ENCODE data around the gene SMAD3.

SMAD3 gene

DNA sequence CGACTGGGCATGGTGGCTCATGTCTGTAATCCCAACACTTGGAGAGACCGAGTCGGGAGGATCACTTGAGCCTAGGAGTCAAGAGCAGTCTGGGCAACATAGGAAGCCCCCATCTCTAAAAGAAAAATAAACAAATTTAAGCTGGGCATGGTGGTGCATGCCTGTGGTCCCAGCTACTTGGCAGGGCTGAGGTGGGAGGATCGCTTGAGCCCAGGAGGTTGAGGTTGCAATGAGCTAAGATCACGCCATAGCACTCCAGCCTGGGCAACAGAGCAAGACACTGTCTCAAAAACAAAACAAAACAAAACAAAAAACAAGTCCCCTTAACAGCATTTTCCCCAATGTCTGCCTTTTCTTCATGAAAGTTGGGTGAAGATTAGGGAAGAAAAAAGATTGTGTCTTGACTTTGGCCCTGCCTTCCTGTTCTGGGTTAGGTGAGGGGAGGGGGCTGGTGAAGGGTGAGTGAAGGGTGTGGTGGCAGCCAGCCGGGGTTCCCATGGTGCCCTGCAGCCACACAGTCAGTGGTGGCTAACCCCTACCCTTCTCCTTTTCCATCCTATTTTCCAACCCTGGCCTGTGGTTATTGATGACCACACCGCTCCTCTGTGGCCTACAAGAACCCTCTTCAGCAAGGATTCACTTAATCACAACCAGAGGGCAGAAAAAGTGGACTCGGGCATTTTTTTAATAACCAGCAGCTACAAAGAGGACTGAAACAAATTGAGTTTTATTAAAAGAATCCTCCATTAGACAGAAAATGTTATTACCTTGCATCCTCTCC, 28.4 kb upstream of the SMAD3 start:
- no peak for DNase-seq (ENCODE audit: low read depth in 3 of 3)

DNA sequence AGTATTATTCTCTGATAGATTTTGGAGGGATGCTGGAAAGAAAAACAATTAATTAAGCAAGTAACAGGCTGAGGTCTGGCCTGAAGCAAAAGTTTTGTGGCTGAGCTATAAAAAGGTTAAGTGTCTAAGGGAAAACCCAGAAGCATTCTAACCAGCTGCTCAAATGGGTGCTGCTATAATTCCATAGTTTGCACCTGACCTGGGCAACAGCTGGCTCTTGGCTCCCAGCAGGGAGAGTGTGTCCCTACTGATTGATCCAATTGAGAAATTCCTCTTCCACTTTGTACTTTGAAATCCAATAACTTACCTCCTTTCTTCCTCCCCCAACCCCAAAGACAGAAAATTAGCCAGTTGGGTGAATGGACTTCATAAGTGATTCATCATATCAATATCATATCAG, 27.7 kb upstream of the SMAD3 start:
- no peak for DNase-seq (ENCODE audit: low read depth in 3 of 3)

DNA sequence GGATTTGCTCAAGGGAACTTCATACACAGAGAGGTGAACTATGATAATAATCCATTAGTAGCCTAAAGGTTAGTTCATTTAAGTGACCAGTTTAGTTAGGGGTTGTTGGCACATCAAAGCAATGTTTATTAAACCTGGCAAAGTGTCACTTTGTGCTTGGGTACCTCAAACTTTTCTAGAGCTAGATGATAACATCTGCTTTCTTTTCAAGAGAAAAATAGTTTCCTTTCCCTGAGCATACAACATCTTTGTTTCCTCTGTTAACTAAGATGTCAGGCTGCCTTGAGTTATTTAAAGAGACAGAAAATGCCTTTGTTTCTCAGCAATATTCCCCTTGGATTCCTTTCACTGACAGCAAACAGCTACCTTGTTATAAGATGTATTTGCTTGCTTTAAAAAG, 26.7 kb upstream of the SMAD3 start:
- no peak for DNase-seq (ENCODE audit: low read depth in 3 of 3)

DNA sequence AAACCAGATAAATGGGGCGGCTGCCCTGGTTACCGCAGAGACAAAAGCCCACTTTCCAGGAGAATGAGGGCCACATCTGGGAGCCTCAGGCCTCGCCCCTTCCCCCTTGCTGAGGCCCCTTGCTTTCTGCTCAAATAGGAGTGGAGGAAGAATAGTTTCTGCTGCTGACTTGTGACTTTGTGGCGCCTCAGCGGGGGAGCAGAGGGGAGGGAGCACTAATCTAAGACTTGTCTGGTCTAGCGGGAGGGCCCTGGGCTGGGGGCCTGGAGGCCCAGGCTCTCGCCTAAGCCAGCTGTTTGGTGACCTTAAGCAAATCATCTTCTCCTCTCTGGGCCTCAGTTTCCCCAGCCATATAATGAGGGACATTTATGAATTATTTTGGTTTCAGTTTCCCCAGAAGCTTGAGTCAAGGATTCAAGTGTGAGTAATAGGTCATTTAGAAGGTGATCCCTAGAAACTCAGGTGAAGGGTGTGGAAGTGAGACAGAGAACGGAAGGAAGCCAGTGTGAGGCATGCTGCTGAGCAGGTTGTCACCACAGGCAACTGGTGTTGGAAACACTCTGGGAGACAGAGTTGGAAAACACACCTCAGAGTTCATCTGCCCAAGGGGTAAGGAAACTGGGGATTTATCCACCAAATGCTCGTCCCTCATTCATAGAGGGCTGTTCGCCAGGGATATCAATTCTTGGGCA, 25.9 kb upstream of the SMAD3 start:
- DNase-seq (ENCODE audit: low read depth in 3 of 3): no peak

DNA sequence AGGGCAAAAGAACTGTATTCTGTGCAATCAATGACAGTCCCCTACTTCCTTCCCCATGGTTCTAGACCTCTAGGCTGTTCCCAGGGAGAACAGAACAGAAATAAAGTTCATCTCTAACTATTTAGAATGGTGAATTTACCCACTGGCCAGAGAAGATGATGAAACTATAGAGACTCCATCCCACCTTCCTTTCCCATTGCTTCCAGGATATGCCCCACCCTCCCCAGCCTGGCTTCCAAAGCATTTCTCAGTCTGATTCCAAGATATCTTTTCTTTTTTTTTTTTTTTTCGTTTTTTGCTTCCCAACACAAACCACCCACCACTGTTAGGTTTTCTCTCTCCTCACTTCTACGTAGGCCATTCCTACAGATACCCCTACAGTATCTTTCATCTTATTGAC, 25.1 kb upstream of the SMAD3 start:
- DNase-seq (ENCODE audit: low read depth in 3 of 3): no peak

DNA sequence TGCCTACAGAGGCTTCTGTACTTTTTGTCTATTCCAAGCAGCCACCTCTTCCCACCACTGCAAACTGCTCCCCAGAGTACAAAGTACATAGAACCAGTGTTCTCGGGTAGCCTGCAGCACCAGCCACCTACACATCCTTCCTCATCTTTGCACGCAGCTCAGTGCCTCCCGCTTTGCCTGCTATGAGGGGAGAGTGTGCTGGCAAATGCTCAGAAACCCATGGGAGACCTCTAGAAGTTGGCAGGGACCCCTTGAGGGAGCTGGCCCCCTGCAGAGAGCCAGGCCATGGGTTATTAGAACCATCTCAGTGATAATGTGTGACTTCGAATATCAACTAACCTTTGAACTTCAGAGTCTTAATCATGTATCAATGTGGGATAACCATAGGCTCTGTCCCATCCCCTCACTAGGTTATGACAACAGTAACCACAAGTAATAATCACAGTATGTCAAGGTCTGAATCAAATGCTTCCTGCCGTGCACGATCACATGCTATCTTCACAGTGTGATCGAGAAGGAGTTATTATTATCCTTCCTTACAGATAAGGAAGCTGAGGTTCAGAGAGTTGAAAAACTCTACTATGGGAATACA, 22.8 kb upstream of the SMAD3 start:
- no peak for DNase-seq (ENCODE audit: low read depth in 3 of 3)

DNA sequence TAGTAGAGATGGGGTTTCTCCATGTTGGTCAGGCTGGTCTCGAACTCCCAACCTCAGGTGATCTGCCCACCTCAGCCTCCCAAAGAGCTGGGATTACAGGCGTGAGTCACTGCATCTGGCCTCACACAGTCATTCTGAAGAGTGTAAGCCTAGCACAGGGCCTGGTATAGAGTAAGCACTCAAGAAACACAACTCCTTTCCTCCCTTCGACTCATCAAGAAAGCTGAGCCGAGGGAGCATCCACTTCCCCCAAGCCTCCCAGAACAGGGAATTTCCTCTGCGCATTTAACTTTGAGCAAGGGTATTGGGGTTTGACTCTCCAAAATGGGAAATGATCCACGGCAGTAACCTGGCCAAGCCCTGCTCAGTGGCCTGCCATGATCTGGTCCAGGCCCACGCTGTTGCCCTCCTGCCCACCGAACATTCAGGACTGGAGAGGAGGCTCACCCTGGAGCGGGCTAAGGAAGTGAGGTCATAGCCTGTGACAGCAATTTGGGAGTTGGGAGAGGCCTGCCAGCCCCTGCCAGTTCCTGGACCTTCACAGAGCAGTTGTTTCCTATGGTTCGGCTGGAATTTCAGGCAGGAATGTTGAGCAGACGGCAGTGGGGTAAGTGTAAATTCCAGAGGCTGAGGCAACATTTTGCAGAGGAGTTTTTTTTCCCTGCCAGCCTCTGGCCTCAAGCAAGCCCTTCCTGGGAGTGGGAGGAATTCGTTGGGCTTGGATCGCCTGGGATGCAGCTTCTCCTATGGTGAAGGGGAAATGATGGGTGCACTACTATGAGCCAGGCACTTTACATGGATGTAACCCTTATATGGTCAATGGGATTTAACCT, 21.2 kb upstream of the SMAD3 start:
- DNase-seq (ENCODE audit: low read depth in 3 of 3): no peak

DNA sequence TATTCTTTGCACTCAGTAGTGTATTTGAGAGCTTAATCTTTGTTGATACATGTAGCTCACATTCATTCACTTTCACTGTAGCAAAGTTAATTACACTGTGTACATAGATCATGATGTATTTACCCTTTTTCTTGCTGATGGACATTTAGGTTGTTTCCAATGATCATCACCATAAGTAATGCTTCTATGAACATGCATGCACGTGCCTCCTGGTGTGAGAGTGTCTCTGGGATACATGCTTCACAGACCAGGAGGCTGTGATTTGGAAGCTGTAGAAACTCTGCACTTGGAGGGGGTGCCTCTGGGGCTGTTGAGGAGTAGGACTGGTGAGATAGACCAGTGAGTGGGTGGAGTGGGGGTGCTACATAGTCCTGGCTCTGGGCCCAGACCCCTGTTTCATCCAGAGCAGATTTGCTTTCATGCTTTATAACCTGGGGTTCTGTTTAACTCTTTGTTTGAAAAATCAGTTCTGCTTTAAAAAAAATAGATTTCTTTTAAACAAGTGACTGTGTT, 18.2 kb upstream of the SMAD3 start:
- DNase-seq (ENCODE audit: low read depth in 3 of 3): no peak

DNA sequence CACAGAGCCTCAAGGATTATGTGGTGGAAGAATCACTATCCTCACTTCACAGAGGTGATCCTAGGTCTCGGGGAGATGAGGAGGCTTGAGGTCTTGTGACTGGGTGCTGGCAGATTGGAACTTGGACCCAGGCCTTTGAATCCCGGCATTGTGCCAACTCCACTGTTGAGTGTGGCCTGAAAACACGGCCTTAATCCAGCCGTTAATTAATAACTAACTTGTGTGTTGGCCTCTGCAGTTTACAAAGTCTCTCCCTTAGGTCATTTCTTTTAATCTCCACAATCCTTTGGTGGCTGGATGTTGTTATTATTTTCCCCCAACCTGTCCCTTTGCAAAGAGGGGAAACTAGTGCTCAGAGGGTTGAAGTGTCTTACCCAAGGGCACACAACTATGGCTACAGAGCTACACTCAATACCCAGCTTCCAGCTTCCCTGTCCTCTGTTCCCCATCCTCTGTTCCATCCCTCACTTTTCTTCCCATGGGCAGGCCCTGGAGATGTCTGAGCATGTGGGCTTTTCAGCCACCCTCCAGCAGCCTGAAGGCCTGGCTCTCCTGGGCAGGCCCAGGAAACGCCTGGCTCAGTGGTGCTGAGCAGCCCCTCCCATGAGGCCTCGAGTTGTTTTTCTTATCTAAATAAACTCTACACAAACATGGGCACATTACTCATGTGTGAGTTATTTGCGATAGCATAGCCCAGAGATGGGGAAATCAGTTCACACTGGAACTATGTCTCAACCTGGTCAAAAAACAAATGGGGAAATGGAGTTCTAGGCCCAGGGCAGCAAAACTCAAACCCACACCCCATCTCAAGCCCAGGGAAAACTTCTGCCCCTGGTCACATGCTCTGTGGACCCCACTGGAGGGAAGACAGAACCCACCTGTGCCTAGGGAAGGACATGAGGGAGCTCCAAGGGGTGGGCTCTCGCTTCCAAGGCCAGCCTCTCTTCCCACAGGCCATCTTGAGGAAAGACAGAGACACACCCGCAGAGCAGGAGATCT, 16.8 kb upstream of the SMAD3 start:
- DNase-seq (ENCODE audit: low read depth in 3 of 3): no peak

DNA sequence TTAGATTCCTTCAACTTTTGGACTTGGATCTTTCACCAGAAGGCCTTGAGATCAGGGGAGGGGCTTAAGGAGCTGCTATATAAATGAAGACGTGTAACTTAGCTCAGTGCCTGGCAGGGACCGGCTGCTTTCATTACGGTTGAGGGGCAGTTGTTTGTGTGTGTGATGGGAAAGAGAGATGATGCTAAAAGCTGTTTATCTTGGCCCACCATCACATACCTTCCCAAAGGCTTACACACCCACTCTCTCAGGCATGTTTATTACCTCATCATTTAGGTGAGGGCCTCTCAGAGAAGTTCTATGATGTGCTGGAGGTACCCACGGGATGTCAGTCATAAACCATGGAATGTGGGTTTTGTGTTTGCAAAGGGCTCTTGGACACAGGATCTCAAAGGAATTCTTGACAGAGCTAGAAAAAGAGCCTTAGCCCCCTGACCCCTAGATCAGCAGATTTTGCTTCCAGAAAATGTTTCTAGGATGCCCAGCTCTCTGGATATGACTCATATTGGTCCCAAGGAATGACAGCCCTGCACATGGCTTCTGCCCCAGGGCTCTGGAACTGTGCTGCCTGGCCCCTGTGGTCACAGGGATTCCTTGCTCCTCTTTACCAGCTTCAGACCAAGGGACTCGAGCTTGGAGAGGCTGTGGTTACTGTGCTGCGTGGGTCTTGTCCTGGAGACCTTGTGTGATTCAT, 15.9 kb upstream of the SMAD3 start:
- DNase-seq (ENCODE audit: low read depth in 3 of 3): no peak

DNA sequence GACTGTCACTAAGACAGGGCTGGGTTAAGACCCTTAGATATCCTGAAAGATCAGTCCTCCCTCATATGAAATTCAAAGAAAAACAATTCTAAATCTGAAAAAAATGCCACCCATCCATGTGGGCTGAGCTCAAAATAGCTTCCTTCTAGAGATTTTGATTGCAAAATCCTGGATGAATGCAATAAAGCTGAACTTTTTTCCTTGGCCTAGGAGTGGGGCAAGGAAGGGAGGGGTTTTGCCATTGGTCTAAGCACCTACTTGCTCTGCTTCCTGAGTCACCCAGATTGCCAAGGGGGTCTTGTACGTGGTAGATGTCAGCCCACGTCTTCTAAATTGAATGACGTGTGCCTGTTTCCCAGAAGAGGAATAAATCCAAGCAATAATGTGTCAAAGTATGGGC, 15.3 kb upstream of the SMAD3 start:
- DNase-seq (ENCODE audit: low read depth in 3 of 3): no peak

DNA sequence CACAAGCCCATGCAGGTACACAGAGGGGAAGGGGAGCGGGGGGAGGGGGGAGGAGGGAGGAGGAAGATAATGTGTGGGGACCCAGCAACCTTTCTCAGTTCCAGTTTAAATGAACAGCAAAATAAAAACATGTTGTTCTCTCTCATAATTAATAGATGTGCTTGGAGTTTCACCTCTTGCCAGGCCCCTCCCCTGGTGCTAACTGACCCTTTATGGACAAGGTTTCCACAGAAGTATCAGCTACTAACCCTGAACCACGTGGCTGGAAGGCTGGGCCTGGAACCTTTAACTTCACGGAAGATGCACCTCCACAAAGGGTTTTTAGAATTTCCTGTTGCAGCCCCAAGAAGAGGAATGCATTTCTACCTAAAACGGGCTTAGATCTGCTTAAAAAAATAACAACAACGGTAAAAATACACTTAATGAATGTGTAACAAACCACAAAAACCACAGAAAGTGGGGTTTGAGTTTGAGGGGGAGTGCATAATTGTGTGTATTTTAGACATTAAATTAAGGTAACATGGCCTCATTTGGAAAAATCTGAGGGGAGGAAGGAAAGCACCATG, 14.8 kb upstream of the SMAD3 start:
- no peak for DNase-seq (ENCODE audit: low read depth in 3 of 3)

DNA sequence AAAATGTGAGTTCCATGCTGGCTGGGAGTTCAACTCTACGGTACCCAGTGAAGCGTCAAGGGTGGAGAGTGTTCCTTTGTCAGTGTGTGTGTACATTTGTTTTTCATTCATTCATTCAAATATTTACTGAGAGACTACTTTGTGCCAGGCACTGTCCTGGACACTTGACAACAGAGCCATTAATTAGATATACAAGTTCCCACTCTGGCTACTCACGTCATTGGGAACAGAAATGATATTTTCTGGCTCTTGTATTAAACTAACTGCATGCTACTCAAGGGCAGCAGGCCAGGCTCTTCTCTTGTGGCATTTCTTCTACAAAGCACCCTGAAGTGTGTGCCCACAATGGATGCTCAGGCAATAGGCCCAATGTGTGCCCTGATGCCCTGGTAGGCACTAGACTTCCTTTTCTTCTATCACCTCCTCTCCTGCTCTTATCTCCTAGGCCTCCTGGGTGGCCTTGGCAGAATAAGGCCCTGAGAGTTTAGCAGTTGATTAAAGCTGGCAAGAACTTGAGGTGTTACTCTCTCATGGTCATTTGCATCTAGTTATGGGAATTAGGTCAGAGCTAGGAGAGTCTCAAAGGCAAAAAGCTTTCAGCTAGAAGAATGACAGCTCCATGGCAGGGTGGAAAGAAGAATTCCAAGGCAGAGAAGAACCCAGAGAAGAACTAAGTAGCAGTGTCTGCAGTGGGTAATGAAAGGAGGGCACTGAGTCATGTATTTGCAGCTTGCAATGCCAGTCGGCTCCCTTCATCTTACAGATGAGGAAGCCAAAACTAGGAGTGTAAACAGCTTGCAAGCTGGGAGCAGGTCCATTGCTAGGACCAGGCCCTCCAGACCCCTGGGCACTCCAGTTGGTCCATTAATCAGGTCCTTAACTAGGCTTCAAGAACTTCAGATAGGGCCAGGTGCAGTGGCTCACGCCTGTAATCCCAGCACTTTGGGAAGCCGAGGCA, 14.0 kb upstream of the SMAD3 start:
- DNase-seq (ENCODE audit: low read depth in 3 of 3): no peak

DNA sequence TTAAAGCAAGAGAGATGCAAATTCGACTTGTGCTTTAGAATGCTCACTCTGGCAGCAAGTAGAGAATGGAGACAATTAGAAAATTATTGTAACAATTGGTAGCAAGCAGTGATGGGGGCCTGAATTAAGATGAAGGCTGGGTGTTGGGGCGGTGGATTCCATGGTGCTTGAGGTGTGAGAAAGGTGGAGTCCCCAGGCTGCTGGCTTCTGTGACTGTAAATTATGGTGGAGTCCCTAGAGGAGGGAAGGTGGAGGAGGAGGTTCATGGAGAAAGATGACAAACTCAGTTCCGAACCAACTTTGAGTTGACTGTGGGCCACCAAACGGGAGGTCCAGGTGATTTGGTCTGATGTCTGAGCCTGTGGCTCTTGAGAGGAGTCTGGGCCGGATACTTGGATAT, 10.7 kb upstream of the SMAD3 start:
- DNase-seq (ENCODE audit: low read depth in 3 of 3): no peak

DNA sequence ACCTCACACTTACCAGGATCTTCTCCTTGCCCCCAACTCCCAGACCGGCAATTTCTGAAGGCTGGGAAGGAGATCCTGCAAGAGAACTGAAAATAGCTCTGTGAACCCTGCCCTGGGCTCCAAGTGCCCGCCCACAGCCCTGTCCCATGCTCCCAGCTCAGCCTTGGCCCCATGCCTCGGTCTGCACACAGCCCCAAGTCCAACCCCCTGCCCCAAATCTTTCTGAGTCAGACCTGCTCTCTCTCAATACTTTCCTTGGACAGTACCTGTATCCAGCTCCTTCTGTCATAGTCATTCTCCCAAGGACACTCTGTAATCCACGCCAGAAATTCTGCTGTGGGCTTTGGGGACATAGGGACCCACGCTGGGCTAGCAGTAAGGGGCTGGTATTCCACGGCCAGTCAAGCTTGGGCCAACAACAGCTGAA, 6.3 kb upstream of the SMAD3 start:
- DNase-seq (ENCODE audit: low read depth in 3 of 3): no peak

DNA sequence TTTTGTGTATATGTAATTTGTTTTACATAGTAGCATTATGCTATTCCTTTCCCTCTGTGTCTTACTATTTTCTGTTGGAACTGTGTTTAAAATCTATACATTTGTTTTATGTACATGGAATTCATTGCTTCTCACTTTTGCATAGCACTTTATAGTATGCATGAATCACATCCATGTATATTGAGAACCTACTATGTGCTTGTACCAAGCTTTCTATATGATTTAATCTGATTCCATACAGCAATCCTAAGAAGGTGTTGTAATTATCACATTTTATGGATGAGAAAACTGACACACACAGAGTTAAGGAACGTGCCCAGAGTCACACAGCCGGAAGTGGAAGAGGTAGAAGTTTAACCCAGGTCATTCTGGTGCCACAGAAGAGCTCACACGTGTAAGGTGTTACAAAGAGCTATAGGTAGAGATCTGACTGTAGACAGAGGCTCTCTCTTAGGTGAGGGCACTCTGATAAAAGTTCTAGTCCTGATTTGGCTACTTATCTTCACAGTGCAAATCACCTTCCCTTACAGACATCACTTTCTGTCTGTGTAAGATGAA, 3.5 kb upstream of the SMAD3 start:
- DNase-seq (ENCODE audit: low read depth in 3 of 3): no peak

DNA sequence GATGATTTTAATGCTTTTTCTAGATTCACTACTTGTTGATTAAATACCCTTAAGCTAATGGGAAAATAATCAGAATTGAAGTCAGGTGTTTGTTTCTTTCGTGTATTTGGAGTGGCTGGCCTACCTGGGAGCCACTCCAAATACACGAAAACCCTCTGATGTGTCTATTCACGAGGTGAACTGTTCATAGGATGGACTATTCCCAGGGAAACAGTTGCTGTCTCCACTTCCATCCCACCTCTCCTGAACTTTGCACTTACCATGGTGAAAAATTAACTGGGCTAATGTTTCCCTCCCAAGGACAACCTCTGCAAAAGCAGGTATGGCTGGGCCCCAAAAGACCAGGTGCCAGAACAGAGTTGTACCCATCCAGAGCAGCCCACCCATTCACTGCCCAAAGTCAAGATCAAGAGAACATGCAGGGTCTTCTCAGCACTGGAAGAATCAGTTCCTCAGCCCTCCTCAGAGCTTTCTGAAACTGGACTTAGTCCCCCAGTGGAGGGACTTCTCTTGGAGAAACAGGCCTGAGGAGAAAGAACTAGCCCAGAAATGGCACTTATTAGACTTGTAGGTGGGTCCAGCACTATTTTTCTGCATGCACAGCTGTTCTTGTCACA, 2.9 kb upstream of the SMAD3 start:
- DNase-seq (ENCODE audit: low read depth in 3 of 3): no peak
